Skeletal muscle cell (primary cell): ENCODE results near the gene PRSS56.

Source experiments
- DNase-seq: peaks from one replicate; pipeline ENCODE4 v3.0.0-alpha.2; 2010; ENCODE audit warnings: low read depth
- H3K4me3 ChIP-seq: 2 replicates; pipeline ENCODE4 v1.5.1; 2011; ENCODE audit warnings: low read depth, mild to moderate bottlenecking, control low read depth, low read length, moderate library complexity

Gene PRSS56

GRCh38 chr2:232485757-232486557 lies 34.2 kb upstream of the PRSS56 start:
- no peak overlapping the region for H3K4me3 ChIP-seq
- no peak for DNase-seq

GRCh38 chr2:232486558-232487384 lies 33.4 kb upstream of the PRSS56 start:
- no peak overlapping the region for H3K4me3 ChIP-seq
- no peak for DNase-seq

GRCh38 chr2:232487385-232488096 lies 32.6 kb upstream of the PRSS56 start, which contains the start of gene ECEL1:
Gene ECEL1, minus strand, starts transcription at chr2:232487834. Its CDS starts 1,181 bp downstream, at chr2:232486653.
- no peak for DNase-seq
- no peak within 1 kb of the TSS for H3K4me3 ChIP-seq

- no peak for DNase-seq
- H3K4me3 ChIP-seq, result no peak overlapping the region
Measured at GRCh38 chr2:232488097-232488711, 32.0 kb upstream of the PRSS56 start.

GRCh38 chr2:232488721-232489300 lies 31.4 kb upstream of the PRSS56 start:
- no peak for DNase-seq
- no peak overlapping the region for H3K4me3 ChIP-seq

GRCh38 chr2:232489516-232490220 lies 30.5 kb upstream of the PRSS56 start:
- H3K4me3 ChIP-seq, result no peak overlapping the region
- no peak for DNase-seq

GRCh38 chr2:232490221-232491138 lies 29.7 kb upstream of the PRSS56 start:
- DNase-seq, result no peak
- H3K4me3 ChIP-seq, result no peak overlapping the region

GRCh38 chr2:232491139-232491780 lies 28.9 kb upstream of the PRSS56 start:
- no peak overlapping the region for H3K4me3 ChIP-seq
- DNase-seq, result no peak

GRCh38 chr2:232492236-232492848 lies 27.8 kb upstream of the PRSS56 start:
- no peak overlapping the region for H3K4me3 ChIP-seq
- DNase-seq, result no peak

GRCh38 chr2:232492963-232493700 lies 27.1 kb upstream of the PRSS56 start:
- no peak for DNase-seq
- H3K4me3 ChIP-seq, result no peak overlapping the region

- no peak overlapping the region for H3K4me3 ChIP-seq
- no peak for DNase-seq
Measured at GRCh38 chr2:232493701-232494474, 26.3 kb upstream of the PRSS56 start.

GRCh38 chr2:232494542-232494941 lies 25.6 kb upstream of the PRSS56 start:
- no peak overlapping the region for H3K4me3 ChIP-seq
- DNase-seq, result no peak

GRCh38 chr2:232495292-232495691 lies 24.9 kb upstream of the PRSS56 start:
- H3K4me3 ChIP-seq, result no peak overlapping the region
- DNase-seq, result no peak

GRCh38 chr2:232496501-232497270 lies 23.5 kb upstream of the PRSS56 start:
- DNase-seq, result no peak
- no peak overlapping the region for H3K4me3 ChIP-seq

GRCh38 chr2:232497348-232497747 lies 22.8 kb upstream of the PRSS56 start:
- H3K4me3 ChIP-seq, result no peak overlapping the region
- no peak for DNase-seq
